NCI-H69 (cell line): Measurements from ENCODE around the gene RPL3.
A peak's percentile ranks its signal among the peaks of the same experiment; 100 is the strongest.
"Not testable (repeated sequence)": the region's sequence is repeated elsewhere in the genome, so short reads cannot be mapped to it uniquely, and the experiment has no call there.

Experiments
- DNase-seq: peaks from one replicate; lab custom pipeline; 2025; lab: John Stamatoyannopoulos, UW

The RPL3 gene

DNA sequence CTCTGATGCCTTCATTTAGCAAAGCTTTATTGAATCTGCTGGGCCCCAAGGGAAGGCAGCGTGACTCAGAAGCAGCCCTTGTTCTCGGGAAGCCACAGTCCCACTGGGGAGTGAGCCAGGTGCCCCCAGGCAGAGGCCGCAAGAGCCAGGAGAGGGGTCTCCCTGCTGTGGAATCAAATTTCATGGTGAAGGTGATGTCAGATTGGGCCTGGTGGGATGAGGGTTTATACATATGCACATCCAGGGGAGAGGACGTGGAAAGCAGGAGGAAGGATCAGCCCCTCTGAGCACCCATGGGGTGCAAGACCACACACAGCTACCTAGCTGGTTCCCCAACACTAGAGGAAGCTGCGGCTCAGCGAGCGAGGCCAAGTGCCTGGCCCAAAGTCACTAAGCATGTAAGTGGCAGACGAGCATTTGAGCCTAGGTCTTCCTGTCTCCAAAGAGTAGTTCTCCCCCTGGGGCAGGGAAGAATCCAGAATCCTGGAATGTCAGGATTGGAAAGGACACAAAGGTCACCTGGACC is 32.3 kb upstream of the RPL3 start:
- peak; percentile 61 for DNase-seq

DNA sequence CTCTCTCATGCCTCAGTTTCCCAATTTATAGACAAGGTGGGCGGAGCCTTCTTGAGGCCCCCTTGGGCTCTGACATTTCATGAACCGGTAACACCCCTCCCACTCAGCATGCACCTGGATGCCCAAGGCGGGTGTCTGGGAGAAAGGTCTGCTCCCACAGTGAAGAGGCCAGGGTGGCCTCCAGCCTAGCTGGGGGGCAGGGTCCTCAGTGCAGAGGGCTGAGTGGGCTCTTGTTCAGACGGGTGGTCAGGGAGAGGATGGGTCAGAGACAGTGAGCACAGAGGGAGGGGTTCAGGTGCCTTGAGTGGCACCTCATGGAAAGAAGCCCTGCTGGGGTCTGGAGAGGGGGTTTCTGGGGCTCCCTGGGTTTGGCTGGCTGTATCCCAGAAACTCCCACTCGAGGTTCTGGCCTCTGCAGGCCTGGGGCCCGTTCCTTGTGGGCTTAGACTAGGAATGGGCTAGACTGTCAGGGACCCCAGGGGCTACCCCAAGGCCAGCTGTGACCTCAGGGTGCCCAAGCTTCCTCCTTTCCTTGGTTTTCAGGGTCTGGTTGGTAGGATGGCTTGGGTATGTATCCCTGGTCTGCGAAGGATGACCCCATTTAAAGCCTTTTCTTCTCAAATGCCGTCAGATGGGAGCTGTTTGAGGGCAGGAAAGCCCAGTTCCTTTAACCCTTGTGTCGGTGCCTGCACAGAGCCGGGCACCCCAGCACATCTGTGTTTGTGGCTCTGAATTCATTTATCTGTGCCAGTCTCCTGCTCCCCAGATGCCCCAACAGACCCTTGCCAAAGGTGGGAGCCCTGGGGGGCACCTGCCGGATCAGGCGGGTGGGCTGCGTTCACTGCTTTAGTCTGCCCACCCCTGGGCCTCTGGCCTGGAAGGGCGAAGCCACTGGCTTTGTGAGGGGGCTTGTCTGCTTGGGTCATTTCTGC is 31.6 kb upstream of the RPL3 start:
- no peak for DNase-seq

DNA sequence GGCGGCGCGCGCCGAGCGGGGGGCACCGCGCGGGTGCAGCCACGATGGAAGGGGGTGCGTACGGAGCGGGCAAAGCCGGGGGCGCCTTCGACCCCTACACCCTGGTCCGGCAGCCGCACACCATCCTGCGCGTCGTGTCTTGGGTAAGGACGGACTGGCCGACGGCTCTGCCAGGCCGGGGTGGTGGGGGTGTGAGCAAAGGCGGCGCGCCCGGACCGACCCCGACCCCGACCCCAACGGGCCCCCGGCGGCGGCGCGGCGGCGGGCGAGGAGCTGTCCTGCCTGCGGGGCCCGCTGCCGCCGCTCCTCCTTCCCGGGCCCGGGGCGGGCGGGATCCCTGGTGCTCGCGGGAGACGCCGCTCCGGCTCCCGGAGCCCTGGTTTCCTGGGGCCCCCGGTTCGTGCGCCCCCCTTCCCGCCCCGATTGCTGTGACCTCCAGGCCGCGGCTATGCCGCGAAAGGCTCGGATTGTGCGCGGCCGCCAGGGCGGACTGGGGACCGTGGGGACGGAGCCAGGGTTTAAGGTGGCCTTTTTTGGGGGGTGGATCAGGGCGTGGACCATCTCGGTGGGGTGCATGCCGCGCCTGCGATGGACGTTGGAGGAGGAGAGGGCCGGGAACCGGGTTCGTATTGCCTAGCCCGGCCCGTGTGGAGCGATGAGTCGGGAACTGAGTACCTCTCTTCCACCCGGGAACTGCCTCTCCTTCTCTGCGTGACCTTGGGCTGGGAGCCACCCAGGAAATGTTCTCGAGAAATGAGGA is 30.7 kb upstream of the RPL3 start, which contains the start of gene SYNGR1:
Gene SYNGR1 (plus strand): TSS at position 25 of the 760 bp plus-strand sequence. CDS start 20 bp downstream, at position 45.
- DNase-seq, result peak; percentile 60

- DNase-seq, result peak; percentile 82
These were observed 30.1 kb upstream of the RPL3 start for GRCh38 chr22:39349506-39349966.

- peak; percentile 57 for DNase-seq
These were observed 29.6 kb upstream of the RPL3 start for GRCh38 chr22:39348909-39349505.

GRCh38 chr22:39345231-39345630 is 25.8 kb upstream of the RPL3 start:
- no peak for DNase-seq

DNA sequence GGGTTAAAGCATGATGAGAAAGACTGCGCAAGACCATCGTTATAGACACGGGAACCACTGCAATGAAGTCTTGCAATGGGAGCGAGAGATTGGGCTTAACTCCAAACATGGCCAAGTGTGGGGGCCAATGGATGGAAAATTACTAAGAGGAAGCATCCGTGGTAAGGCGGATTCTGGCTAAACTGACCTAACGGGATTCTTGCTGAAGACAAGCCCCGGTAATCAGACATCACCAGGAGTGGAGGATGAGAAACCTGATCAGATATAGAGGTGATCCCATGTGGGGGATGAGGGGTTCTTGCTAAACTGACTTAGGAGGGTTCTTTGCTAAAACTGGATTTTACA is 24.6 kb upstream of the RPL3 start:
- no peak for DNase-seq

DNA sequence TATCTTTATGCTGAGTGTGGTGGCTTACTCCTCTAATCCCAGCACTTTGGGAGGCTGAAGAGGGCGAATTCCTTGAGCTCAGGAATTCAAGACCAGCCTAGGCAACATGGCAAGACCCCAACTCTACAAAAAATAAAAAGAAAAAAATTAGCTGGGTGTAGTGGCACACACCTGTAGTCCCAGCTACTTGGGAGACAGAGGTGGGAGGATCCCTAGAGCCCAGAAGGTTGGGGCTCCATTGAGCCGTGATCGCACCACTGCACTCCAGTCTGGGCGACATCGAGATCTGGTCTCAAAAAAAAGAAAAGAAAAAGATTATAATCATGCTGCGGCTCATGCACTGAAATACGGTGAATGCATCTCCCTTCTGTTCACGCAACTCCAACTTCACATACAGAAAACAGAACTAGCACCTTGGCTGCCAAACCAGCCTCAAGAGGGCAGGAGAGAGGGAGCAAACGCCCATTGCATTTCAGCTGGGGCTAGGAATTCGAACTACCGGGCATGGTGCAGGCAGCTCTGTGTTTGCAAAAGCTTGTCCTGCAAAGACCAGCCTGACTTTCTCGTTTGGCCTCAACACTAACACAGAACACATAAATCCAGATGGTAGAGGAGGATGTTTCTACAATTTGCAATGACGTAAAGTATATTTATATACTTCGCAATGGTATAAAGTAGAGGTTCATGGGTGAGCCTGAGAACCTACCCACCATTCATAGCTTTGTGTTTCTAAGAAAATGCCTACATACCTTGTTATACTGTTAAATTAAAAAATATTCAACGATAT is 24.0 kb upstream of the RPL3 start:
- DNase-seq, result peak; percentile 72

DNA sequence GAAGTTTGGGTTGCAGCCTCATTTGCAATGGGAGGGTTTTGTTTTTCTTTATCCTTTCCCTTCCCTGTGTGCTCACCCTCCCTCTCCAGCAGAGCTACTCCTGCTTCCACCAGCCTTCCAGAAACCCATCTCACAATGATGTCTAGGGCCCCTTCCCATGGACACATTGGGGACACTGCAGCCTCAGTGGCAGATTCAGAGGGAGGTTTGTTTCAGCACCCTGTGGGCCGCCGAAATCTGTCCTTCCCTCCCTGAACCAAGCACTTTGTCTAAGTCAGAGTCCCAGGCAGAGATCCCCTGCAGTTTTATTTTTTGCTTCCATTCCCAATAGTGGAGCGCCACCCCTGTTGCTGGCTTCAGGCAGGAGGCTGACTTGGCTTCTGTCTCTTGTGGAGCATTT is 21.8 kb upstream of the RPL3 start:
- no peak for DNase-seq

DNA sequence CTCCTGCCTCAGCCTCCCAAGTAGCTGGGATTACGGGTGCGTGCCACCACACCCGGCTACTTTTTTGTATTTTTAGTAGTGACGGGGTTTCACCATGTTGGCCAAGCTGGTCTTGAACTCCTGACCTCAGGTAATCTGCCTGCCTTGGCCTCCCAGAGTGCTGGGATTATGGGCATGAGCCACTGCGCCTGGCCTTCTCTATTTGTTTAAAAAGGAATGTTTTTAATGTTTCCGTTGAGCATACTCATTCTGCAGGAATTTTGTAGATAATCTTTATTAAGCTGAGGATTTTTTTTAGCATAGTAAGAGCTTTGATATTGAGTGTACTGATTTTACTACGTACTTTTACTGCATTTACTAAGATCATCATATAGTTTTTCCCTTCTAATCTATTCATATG is 20.4 kb upstream of the RPL3 start:
- not testable (repeated sequence) for DNase-seq

- no peak for DNase-seq
These were observed 17.0 kb upstream of the RPL3 start for GRCh38 chr22:39336411-39336810.

GRCh38 chr22:39332441-39333064 is 13.1 kb upstream of the RPL3 start:
- DNase-seq, result no peak

- DNase-seq, result not testable (repeated sequence)
These were observed 11.1 kb upstream of the RPL3 start for GRCh38 chr22:39330553-39330952.

GRCh38 chr22:39327995-39328754 is 8.8 kb upstream of the RPL3 start:
- DNase-seq, result peak; percentile 75

GRCh38 chr22:39325392-39325932 is 6.0 kb upstream of the RPL3 start:
- DNase-seq, result no peak

DNA sequence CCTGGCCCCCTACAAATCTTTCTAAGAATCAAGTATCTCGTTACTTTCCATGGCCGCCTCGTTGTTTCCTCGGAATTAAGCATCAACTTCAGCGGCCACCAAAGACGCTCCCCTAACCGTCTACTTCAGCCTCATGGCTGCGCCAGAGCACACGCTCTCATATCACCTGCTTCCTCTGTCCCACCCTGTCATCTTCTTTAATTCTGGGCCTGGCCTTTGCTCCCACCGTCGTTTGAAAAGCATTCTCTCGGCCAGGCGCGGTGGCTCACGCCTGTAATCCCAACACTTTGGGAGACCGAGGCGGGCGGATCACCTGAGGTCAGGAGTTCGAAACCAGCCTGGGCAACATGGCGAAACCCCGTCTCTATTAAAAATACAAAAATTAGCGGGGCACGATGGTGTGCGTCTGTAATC is 1.2 kb upstream of the RPL3 start:
- peak; percentile 53 for DNase-seq

GRCh38 chr22:39318507-39319283 is 728 bp downstream of the RPL3 start:
- DNase-seq, result peak; percentile 75

- DNase-seq, result peak; percentile 22
These were observed 1.5 kb downstream of the RPL3 start for GRCh38 chr22:39317775-39318506.
